GM21717 (cell line): ENCODE measurements around the gene MAPRE3.

Experiments used
- ATAC-seq: cut with Tn5 transposase; IDR thresholded peaks from one replicate; pipeline ENCODE4 v1.9.1; 2021; ENCODE audit warnings: mild to moderate bottlenecking, moderate library complexity; ENCODE audit not compliant: unreplicated experiment

MAPRE3 gene

DNA sequence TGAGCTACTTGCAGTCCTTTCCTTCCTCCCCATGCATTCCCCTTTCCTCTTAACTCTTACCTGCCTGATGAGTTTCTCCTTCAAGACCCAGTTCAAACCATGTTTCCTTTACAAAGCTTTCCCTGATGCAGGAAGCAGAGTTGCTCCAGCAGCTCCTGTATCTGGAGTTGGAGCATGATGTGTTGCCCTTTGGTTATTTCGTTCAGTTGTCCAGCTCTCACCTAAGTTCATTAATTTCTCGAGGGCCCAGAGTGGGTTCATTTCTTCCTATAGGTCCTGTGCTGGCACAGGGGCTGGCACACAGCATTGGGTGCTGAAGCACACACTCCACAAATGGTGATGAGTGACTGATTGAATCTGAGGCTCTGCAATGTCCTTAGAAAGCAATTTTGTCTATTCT, 39.3 kb downstream of the MAPRE3 start:
- ATAC-seq: no peak

DNA sequence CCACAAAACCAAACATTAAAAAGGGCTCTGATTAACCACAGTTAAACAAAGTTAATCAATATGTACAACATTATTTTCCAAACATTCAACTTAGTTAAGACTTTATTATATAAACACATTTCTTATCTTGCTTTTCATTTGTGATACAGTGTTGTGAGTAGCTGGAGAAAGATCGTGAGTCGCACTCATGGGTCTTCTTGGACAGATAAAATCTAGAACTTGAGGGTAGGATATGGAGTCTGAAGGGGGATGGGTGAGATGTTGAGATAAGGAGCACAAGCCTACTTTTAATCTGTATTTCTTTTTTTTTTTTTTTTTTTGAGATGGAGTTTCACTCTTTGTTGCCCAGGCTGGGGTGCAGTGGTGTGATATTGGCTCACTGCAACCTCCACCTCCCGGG, 39.7 kb downstream of the MAPRE3 start:
- ATAC-seq: no peak

DNA sequence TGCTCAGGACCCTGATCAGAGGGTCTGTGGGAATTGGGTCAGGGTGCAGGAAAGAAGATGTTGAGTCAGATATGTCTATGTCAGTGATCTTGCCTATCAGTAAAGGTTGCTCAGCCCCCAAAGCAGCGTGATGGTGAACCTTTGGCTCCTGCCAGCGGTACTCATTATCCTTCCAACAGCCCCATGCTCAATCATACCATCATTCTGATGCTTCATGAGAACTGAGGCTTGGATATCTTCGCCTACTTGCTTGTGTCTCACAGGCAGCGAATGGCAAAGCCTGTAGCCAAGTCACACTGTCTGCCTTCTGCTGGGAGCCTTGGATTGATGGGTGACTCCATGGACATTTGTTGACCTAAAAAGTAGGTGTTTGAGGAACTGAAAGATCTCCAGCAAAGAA, 43.3 kb downstream of the MAPRE3 start:
- ATAC-seq: no peak

DNA sequence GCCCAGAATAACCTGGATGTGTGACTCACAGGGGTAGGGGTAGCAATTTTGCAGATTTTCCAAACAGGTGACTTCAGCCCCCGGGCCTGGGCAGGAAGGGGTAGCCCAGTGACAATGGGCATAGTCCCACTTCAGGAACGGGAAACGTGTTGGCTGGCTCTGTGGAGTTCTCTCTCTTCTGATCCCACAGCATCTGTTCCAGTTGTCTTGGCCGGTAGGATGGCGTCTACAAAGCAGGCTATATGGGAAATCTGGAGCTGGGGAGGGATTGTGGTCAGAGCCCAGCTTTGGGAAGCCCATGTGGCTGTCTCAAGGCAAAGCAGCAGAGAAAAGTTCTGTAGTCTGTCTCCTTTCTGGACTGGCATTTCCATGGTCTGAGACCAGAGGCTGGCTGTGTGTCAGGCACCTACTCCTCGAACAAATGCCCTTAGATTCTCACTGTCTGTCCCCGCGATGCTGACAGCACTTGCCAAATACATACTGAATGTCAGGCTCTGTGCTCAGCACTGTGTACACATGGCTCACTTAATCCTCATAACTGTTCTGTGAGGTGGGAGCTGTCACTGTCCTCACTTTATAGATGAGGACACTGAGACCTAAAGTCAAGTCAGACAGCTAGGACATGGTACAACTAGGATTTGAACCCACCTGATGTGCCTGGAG, 44.5 kb downstream of the MAPRE3 start:
- ATAC-seq: no peak

DNA sequence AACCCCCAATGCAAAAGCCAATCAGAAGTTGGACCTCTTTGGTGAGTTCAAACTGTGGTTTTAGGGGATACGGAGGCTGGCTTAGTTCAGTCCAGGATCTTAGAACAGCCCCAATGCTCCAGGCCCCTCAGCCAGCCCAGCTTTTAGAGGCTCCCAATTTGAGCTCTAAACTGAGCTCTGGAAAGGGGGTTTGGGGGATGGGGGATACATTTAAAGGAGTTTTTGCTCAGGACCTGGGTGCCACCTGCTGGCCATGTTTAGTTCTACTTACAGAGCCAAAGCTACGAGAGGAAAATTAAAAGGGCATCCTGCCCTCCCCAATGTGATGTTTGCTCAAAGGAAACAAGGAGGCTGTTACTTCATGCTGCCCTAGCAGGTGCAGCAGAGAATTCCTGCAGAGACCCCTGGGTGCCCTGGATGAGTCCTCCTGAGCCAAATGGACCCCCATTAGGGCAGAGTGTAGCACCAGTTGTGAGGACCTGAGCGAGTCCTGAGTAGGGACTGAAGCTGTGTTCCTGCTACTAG, 46.4 kb downstream of the MAPRE3 start:
- ATAC-seq: no peak

DNA sequence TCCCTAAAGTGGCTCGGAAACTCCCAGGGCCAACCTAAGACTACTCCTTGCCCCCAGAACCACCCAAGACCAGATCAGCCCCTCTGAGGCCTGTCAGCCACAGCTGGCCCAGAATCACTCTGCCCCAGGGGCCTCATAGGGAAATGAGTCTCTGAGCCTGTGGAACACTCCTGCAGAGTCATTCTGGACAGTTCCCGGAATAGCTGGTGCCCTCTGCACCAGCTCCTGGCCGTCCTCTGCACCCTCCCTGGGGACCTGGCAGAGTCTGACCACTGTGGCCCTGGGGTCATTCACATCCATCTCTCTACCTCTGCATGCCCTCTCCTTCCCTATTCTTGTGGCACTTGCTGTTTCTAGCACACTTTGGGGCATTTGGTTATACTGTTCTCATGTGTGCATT, 47.7 kb downstream of the MAPRE3 start:
- no peak for ATAC-seq

DNA sequence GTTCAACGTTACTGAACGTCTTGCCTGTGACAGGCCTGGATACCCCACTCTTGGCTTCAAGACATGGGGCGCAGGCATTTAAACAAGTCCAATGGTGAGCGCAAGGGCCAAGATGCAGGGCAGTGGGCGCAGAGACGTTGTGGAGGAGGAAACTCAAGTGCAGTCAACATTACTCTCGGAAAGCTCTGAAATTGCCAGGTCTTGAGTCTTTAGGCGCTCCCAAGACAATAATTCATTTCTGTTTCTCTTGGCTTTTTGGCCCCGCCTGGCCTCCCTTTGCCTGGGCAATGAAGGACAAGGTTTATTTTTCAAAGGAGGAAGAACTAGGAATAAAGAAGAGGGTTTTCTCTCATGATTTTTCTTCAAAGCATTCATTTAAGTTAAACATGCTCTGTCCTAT, 49.0 kb downstream of the MAPRE3 start:
- ATAC-seq: no peak

DNA sequence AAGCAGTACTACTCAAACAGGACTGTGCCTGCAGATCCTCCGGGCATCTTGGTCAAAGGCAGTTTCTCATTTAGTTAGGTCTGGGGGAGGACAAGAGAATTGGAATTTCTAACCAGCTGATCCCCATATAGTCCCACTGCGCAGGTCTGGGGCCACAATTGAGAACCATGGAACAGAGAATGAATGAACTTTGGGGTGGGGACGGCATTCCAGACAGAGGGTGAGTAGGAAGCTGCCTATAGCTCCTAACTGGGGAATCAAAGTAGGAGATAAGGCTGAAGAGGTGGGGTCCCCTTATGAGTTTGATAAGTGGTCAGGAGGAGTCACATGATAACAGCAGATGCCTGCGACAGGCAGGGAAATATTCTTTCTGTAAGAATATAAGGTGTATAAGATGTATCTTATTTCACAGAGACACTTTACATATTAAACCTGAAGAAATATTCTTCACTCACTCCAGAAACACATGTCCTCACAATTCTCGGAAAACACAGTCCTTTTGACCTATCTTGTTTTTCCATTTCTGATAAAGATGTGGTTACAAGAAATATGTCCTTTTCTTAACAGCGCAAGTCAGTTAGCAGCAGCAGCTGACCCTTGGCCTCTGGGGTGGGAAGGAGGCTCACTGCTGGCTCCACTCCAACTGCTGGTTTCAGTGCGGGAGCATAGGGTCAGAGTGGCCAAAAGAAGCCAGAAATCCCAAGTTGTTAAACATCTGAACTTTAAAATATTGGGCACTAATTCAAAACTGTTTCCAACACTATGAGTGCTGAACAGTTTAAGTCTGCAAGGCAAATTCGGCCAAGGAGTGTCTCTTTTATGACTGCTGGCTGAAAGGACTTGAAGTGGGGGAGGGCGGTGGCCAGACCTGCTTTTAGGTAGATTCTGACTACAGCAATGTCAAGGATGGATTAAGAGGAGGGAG, 49.8 kb downstream of the MAPRE3 start:
- no peak for ATAC-seq

DNA sequence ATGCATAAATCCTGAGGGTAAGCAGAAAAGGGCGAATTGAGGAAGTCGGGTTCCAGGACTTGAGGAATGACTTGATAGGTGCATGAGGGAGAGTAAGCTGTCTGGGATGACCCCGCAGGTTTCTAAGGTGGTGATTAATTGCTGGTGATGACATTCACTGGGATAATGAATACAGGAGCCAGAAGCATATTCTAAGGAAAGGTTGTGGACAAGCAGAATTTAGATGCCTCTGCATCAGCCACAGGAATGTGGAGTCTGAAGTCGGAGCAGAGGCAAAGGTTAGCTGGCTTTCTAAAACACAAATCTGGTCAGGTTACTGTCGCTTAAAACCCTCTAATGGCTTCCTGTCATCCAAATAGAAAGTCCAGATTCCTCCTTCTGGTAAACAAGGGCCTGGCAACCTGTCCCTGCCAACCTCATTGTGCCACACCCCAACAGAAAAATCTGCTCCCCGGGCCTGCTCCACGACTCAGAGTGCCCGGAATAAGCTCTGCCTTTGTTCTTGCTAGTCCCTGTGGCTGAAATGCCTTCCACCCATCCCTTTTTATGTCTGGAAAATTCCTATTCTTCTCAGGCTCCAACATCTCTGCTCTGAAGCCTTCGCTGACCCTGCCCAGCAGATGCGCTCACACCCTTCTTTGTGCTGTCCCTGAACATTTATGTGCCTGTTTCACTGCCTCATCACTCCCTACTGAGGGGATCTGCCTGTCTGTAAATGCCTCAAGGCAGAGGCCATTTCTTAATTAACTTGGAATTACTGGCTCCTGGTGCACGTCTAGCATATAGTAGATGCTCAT, 51.0 kb downstream of the MAPRE3 start:
- ATAC-seq: no peak

DNA sequence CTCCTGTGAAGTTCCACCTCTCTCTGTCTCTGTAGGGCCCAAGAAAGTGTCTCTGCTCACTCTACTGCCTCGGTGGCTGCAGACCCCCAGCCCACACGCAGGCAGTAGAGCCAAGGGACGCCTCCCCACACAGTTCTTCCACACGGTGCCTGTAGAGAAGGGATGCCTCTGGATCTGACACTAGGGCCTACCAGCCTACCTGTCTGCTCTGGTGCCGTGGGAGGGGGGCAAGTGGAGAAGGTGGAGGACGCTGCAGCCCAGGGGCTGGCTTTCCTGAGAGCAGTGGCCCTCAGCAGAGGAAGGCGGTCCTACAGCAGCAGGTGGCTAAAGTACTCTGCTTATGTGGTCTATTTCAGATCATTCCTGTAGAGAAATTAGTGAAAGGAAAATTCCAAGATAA, 53.3 kb downstream of the MAPRE3 start:
- ATAC-seq: no peak

DNA sequence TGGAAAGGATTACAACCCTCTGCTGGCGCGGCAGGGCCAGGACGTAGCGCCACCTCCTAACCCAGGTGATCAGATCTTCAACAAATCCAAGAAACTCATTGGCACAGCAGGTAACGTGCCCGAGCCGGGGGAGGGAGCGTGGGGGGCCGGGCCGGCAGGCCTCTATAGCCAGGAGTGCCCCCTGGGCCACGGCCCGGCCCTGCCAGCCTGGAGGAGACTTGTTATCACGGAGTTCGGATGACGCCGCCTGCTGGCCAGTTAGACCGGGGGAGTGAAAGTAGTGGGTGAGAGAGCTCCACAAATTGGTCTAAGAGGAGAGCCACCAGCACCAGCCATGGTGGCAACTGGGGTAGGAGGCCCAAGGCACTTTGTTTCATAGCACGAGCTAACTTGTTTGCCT, 53.8 kb downstream of the MAPRE3 start:
- no peak for ATAC-seq

DNA sequence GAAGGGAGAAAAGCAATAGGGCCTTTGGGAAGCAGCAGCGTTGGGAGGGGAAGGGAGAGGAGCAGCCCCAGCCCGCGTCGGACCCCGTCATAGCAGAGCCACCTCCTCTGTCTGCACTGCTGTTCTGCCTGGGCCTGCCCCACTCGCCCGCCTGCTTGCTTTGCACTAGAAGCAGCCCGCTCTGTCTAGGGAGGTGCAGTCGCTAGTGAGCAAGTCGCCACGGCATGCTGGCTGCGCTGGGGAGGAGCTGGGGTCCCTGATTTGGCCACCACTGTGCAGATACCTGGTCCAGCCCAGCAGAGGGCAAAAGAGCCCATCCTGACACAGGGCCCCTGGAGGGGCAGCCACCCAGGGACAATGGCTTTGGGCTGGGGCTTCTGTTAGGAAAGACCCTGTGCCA, 54.4 kb downstream of the MAPRE3 start:
- ATAC-seq: no peak

DNA sequence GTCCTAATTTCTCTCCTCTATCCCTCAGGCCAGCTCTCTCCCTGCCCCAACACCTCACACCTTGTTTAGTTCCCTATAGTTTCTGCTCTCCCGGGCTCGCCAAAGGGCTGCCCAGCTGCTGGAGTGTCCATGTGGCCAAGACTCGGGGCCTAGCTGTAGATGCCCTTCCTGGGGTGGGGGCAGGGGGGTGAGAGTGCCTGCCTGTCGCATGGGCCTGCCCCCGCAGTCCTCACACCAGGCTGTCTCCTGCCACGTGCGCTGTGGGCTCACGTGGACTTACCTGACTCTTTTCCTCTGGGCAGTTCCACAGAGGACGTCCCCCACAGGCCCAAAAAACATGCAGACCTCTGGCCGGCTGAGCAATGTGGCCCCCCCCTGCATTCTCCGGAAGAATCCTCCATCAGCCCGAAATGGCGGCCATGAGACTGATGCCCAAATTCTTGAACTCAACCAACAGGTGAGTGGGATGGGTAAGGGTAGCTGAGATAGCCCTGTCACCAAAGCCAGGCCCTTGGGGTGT, 54.9 kb downstream of the MAPRE3 start:
- ATAC-seq: no peak

DNA sequence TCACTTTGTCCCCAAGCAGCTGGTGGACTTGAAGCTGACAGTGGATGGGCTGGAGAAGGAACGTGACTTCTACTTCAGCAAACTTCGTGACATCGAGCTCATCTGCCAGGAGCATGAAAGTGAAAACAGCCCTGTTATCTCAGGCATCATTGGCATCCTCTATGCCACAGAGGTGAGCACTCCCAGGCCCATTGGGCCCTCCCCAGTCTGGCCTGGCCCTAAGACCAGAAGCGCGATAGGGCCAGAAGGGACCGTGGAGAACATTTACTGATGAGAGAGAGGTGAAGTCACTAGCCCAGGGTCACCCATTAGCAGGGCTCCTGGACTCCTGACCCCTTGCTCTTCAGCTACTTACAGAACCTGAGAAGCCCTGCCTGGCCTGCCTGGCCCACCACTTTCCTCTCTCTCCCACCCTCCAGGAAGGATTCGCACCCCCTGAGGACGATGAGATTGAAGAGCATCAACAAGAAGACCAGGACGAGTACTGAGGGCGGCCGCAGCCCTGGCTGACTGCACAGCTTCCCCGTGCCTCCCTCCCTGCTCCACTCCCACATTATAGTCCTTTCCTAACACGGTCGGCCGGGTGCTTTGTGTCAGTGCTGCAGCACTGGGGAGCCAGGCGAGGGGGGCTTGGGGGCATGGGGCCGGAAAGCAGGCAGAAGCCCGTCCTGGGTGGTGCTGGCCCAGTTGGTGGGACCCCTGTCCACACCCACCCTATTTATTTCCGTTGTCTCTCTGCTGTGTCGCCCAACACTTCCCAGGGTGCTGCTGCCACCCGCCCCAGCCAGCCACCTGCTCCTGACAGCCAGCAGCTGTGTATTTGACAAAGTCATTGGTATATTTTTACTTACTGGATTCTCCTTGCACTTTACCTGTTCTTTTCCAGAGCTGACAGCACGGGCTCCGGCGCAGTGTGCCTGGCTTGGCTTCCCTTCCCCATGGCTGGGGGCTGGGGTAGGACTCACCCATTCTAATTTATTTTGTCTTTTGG, 55.7 kb downstream of the MAPRE3 start:
- ATAC-seq: no peak

DNA sequence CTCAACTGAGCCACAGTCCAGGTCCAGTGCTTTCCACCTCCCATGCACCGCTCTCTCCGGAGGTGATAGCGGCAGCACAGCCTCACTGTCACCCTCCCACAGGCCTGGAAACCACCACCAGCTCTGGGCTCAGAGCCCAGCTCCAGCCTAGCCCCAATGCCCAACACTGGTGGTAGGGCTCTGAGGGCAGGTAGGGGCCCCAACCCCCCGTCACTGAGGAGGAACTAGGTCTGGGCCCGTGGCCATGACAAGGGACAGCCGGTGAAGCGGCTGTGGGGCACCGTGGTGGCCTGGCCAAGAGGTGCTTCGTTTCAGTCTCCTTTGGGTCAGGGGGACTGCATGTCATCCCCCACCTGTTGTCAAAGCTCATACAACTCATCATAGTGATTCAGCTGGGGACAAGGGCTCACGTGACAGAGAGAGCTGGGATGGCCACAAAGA, 56.8 kb downstream of the MAPRE3 start:
- no peak for ATAC-seq

DNA sequence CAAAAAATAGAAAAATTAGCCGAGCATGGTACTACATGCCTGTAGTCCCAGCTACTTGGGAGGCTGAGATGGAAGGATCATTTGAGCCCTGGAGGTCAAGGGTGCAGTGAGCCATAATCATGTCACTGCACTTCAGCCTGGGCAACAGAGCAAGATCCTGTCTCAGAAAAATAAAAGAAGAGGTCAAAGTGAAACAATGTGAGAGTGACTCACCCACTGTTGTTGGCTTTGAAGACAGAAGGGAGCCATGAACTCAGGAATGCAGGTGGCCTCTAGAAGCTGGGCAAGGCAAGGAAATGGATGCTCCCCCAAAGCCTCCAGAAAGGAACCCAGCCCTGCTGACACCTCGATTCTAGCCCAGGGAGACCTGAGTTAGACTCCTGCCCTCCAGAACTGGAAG, 58.6 kb downstream of the MAPRE3 start:
- ATAC-seq: no peak

DNA sequence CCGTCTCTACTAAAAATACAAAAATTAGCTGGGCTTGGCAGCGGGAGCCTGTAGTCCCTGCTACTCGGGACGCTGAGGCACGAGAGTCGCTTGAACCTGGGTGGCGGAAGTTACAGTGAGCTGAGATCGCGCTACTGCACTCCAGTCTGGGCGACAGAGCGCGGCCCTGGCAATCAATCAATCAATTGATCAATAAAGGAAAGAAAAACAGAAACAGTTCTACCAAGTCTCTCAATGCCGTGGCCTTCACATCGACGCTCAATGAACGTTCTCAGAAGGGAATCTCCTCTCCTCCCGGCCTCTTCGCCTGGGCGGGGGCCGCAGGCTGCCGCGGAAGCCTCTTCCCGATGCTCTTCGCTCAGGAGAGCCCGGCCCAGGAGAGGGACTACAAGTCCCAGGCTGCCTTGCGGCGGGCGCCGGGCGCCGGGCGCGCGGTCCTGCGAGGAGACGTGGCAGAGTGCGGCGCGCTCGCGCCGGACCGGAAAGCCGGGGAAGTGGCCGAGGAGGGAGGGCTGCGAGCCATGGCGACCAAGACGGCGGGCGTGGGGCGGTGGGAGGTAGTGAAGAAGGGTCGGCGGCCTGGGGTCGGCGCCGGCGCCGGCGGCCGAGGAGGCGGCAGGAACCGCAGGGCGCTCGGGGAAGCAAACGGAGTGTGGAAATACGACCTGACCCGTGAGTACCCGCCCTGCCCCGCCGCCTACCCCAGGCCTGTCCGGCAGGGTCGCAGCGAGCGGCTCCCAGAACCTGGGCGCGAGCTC, 62.2 kb downstream of the MAPRE3 start, which contains the start of gene TMEM214:
Gene TMEM214 (plus strand): TSS at position 471 of the 758 bp plus-strand sequence. CDS start 51 bp downstream, at position 522.
- peak; percentile 83 for ATAC-seq

DNA sequence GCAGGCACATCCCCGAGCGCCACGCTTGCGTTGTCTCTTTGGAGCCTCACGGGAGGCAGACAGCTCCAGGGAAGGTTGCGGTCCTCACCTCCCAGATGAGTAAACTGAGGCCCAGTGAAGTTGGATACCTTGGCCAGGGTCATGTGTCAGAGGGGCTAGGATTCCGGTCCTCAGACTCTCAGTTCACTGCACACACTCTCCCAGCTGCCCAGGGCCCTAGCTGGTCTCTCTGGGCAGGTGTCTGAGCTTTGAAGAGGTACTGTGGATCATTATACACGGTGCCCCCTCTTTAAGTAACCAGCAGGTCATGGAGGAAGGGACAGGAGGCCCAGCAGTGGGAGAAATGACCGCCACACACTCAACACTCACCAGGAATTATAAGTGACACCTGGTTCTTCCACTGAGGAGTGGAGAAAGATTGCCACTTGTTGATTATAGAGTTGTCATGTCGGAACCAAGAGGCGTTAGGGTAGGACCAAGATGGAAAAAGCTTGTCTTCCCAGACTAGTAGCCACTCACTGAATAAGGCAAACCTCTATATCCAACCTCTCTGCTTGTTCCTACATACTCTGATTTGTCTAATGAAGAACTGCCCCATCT, 62.9 kb downstream of the MAPRE3 start:
- peak; percentile 6 for ATAC-seq

DNA sequence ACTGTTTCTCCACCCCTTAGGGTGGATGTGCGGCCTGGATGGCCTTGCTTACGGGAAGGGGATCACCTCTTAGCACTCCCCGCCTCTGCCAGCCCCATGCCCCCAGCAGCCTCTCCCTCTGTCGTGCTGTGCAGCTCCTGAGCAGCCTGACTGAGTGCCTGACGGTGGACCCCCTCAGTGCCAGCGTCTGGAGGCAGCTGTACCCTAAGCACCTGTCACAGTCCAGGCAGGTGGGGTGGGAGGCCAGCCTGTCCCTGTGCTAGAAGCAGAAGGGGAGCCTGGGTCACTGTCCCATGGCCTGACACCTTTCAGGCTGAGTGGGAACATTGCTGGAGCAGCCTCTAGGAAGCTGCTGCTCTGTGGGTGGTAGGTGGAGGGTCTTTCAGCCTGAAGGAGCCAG, 67.6 kb downstream of the MAPRE3 start:
- no peak for ATAC-seq
